GM11168 (cell line): ENCODE results near the gene E2F4.

Source experiments
- in situ Hi-C: fragments of 300-500 bp; cut with MboI; formaldehyde crosslinking; loops from one replicate; pipeline ENCODE4 v1.12.0; 2022; ENCODE audit warnings: low sequenced_read_pairs; ENCODE audit not compliant: unreplicated experiment

Gene E2F4

DNA sequence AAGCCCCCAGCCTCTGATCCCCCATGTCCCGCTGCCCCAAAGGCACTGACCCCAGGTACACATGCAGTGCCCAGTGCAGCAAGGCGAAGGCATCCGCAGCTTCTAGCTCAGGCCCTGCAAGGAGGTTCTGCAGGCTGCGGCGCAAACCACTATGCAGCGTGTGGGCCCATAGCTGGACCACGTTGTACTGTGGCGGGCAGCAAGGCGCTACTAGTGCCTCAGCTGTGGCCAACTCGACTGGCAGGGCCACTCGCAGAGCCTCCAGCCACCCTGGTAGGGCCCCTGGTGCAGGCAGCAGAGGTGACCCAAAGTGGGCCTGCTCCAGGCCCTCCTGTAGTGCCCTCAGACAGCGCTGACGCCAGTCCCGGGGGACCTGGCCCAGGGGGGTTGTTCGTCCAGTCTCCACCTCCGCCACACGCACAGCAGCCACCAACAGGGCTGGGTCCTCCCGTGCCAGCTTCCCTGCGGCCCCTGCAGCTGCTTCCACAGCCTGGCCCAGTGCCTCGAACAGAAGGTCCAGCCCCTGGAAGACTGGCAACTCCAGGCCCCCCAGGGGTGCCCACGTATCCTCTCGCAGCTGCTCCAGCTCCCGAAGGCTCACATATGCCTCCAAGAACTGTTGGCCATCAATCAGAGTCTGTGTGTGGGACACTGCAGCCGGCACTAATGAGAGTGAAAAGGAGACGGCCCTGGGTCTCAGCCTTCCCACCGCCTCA lies 4.6 kb upstream of the E2F4 start:
- in situ Hi-C loops = no loop called here

DNA sequence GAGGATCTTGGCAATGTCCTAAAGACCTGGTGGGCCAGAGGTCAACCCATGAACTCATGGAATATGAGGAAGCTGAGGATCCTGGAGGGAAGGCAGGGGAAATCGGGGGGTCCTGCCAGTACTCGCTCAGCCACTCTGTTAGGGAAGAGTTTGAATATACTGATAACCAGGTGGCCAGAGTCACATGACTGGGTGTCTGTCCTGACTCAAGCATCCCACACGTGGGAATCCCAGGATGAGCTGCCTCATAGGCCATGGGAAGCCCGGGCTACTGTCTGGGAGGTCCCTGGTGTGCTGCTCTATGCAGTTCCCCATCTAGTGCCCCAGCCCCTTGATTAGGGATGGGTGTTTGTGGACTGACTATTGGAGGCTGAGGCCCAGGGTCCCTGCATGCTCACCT lies 3.6 kb upstream of the E2F4 start:
- in situ Hi-C loops = no loop called here

DNA sequence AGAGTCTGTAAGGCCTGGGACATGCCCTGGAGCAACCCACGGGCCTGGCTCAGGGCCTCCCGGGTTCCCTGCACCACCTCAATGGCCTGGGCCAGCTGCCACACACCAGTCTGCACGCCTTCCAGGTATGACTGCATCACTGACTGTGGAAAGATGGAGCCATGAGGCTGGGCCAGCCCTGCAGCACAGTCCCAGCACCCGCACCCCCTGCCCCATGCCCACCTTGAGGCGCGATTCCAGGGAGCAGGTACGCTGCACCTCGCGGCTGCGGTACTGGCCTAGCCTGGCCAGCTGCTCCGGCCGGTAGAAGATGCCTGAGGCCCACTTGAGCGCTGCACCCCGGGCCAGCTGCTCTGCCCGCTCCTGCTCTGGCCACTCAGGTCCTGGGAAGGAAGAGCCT lies 3.2 kb upstream of the E2F4 start:
- in situ Hi-C loops = no loop called here

DNA sequence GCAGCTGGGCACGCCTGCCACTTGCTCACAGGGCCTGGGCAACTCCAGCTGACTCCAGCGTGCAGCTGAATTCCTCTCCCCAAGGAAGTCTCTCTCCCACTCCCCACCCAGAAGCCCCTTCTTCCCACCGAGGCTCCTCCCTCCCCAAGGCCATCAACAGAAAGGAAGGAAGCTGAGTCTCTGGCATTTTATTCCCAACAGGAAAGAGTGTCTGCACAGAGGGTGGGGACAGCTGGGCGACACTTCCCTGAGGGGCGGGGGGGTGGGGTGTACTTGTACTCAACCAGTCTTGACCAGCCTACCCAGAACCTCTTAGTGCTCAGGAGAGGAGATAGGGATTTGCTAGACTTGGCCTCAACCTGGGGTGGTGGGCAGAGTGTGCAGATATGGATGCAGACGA lies 1.9 kb upstream of the E2F4 start, which contains the start of gene EXOC3L1:
Gene EXOC3L1, minus strand, starts transcription at position 96 of the 400 bp plus-strand sequence. CDS start 460 bp downstream, outside the sequence.
- in situ Hi-C loops = no loop called here

DNA sequence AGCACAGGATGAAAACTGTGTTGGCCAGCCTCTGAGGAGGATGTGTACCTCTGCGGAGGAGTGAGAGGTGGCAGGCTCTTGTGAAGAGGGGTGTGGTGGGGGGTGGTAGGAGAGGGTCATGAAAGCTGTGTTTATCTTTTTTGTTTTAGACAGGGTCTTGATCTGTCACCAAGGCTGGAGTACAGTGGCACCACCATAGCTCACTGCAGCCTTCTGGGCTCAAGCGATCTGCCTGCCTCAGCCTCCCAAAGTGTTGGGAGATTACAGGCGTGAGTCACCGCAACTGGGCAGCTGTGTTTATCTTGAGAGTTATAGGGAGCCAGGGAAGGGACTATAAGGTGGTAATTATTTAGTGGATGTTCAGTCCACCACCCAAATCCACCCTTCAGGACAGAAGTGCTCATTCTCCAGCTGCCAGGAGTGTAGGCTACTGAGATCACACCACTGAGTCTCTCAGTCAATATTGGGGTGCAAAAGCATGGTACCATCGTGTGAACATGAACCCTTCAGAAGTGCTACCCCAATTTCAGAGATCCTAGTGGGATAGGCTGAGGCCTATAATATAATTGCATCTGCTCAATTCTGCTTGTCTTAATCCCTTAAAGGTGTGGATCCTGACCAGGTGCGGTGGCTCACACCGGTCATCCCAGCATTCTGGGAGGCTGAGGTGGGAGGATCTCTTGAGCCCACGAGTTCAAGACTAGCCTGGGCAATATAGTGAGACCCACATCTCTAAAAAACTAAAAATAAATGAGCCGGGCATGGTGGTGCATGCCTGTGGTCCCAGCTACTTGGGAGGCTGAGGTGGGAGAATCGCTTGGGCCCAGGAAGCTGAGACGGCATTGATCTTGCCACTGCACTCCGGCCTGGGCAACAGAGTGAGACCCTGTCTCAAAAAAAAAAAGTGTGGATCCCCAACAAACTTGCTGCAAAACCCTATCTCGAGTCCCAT lies 1.2 kb upstream of the E2F4 start:
- in situ Hi-C loops = no loop called here

DNA sequence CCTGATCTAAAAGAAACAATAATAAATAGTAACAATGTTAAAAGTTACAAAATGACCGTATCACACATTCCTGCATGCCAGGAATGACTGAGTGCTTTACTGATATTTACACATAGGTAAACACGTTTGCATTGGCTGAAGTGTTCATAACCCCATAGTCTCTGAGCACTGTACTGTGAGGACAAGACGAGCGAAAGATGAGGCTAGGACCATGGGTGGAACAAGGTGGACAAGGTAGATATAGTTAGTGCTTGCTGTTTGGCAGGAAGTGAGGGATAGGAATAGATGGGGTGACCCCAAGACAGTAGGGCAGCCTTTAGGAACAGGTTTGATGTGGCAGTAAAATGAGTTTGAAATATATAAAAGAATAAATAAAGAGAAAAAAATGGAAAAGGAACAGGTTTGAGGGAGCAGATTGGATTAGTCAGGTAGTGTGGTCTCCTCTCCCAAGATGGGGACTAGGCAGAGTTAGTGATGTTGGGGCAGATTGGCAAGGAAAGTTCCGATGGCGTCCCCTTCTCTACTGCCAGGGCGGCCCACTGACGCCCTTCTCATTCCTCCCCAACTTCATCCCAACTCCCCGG lies 452 bp upstream of the E2F4 start:
- in situ Hi-C loops = no loop called here

DNA sequence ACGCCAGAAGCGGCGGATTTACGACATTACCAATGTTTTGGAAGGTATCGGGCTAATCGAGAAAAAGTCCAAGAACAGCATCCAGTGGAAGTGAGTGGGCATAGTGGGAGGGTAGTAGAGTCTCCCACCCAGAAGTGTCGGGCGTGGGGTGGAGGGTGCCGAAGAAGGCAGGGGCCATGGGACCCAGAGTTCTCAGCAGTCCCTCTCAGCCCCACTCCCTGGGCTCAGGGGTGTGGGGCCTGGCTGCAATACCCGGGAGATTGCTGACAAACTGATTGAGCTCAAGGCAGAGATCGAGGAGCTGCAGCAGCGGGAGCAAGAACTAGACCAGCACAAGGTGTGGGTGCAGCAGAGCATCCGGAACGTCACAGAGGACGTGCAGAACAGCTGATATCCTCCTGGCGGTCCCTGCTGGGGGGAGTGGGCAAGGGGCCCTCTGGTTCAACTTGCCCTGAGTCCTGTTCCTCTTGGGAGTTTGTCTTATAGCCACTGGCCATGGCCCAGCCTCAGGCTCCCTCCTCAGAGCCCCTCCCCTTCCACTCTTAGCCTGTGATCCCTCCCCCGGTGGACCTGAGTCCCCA lies 916 bp downstream of the E2F4 start:
- in situ Hi-C loops = no loop called here

DNA sequence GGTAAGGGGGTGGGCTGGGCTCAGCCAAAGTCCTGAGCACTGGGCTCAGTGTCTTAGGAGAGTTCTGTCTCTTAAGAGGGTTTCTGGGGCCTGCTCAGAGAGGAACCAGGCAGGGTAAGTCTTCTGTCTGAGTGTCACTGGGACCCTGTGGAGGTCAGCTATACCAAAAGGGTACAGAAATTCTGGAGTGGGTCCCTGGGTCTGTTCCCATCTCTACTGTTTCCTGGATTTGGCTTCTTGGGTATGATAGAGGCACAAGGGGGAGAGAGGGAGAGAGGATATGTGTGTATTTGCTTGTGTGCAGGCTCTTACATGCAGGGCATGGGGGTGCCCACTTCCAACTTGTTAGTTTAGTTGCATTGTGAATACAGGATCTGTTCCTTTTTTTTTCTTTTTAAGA lies 1.6 kb downstream of the E2F4 start:
- in situ Hi-C loops = no loop called here

DNA sequence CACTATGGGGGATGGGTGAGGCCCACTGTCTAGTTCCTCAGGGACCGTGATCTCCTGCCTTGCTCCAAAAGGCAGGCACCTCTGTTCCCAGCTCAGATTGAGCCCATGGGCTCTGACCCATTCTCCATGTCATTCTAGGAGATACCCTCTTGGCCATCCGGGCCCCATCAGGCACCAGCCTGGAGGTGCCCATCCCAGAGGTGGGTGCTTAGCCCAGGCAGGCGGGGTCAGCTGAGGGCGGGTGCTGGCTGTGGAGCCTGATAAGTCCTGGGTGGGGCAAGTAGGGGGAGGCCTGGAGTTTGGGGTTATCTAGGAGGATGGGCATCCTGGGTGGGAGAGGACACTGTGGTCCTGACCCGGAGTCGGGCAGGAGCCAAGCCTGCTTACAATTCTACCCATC lies 2.3 kb downstream of the E2F4 start:
- in situ Hi-C loops = no loop called here

DNA sequence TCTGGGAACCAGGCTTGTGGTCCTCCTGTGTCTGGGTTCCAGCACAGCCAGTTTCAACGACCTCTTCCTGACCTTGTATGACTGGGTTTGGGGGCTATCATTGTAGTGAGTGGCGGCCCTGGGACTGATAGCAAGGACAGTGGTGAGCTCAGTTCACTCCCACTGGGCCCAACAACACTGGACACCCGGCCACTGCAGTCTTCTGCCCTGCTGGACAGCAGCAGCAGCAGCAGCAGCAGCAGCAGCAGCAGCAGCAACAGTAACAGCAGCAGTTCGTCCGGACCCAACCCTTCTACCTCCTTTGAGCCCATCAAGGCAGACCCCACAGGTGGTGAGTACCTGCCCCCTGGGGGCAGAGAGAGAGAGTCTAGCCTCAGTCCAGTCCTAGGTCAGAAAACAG lies 3.7 kb downstream of the E2F4 start:
- in situ Hi-C loops = no loop called here

DNA sequence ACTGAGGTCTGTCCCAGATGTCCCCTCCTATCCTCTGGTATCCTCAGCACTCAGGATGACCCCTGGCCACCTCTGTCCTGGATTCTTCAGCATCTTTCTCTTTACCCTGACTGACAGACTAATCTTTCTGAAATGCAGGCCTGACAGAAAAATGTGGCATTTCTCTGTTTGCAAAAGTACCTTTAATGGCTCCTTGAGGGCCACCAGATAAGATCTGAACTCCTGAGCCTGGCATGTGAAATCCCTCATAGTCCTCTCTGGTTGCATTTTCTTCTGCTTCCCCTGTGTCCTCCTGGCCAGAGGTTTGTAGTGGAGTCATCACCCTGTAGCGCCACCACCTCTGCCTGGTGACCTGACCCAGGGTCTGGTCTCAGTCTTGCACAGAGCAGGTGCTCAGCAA lies 4.9 kb downstream of the E2F4 start:
- in situ Hi-C loops = no loop called here

DNA sequence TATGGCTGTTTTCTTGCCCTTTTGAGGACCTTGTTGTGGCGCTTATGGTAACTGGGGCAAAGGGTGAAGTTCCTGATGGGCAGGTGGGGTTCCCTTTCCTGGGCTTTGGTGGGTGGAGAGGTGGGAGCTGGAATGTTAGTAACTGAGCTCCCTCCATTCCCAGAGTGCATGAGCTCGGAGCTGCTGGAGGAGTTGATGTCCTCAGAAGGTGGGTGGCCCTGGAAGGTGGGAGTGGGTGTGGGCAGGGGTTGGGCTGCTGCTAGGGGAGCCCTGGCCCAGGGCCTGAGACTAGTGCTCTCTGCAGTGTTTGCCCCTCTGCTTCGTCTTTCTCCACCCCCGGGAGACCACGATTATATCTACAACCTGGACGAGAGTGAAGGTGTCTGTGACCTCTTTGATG lies 5.7 kb downstream of the E2F4 start:
- in situ Hi-C loops = no loop called here

DNA sequence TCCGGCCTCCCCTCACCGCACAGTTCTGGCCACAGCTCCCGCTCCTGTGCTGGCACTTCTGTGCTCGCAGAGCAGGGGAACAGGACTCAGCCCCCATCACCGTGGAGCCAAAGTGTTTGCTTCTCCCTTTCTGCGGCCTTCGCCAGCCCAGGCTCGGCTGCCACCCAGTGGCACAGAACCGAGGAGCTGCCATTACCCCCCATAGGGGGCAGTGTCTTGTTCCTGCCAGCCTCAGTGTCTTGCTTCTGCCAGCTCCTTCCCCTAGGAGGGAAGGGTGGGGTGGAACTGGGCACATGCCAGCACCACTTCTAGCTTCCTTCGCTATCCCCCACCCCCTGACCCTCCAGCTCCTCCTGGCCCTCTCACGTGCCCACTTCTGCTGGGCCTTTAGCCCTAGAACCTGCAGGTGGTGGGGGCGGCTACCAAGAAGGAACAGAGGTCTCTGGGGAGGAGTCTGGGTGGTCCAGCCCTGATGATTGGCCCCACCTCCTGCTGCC lies 6.3 kb downstream of the E2F4 start:
- in situ Hi-C loops = no loop called here

DNA sequence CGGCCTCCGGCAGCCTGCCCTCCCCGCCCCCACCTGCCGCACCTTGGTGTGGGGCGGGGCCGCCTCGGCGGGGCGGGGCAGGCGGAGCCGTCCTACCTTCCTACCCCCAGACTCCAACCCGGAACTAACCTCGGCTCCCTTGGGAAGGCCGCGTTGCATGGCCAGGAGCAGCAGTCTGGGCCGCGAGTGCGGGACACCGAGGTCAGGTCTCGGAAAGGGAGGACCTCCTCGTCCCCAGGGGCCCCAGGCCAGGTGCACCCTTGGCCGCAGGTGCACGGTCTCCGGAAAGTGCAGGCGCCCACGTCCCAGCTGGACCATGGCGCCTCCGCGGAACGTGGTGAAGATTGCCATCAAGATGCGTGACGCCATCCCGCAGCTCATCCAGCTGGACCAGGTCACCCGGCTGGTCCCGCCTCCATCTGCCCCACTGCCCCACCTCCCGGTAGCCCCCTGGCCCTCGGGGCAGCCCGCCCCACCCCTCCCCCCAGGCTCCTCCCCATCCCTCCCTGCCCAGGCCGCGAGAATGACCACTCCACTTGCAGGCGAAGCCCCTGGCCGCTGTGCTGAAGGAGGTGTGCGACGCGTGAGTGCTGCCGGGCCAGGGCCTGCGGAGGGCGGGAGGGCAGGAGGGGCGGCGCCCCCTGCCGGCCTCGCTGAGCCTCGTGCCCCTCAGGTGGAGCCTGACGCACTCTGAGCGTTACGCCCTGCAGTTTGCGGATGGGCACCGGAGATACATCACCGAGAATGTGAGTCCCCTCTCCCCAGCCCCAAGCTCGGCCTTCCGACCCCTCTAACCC lies 7.3 kb downstream of the E2F4 start, which contains the start of gene ELMO3:
Gene ELMO3, plus strand, starts transcription at position 121 of the 797 bp plus-strand sequence. Its CDS starts 196 bp downstream, at position 317.
- in situ Hi-C loops = no loop called here

DNA sequence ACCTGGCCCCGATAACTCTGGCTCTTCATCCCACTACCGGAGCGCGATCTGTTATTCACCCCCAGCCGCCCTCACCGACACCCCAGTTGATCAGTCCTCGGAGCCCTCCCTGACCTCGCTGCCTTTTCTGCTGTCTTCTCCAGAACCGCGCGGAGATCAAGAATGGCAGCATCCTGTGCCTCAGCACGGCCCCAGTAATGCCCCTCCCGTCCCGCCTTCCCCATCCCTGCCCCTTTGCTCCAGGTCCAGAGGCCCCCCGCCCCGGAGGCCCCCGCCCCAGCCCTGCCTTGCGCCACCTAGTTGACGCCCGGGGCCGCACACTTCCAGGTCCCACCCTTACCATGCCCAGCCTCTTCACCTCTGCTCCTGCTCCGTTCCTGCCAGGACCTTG lies 7.8 kb downstream of the E2F4 start:
- in situ Hi-C loops = no loop called here

DNA sequence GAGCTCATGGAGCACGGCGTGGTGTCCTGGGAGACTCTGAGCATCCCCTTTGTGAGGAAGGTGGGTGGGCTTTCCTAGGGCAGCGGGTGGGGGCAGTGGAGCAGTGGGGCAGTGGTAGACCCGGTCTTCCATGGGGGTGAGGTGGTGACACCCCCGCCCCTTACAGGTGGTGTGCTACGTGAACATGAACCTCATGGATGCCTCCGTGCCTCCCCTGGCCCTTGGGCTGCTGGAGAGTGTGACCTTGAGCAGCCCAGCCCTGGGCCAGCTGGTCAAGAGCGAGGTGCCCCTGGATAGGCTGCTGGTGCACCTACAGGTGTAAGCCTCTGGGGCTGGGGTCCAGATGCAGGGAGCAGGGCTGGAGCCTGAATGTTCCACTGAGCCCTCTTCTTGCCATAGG lies 8.5 kb downstream of the E2F4 start:
- in situ Hi-C loops = no loop called here

DNA sequence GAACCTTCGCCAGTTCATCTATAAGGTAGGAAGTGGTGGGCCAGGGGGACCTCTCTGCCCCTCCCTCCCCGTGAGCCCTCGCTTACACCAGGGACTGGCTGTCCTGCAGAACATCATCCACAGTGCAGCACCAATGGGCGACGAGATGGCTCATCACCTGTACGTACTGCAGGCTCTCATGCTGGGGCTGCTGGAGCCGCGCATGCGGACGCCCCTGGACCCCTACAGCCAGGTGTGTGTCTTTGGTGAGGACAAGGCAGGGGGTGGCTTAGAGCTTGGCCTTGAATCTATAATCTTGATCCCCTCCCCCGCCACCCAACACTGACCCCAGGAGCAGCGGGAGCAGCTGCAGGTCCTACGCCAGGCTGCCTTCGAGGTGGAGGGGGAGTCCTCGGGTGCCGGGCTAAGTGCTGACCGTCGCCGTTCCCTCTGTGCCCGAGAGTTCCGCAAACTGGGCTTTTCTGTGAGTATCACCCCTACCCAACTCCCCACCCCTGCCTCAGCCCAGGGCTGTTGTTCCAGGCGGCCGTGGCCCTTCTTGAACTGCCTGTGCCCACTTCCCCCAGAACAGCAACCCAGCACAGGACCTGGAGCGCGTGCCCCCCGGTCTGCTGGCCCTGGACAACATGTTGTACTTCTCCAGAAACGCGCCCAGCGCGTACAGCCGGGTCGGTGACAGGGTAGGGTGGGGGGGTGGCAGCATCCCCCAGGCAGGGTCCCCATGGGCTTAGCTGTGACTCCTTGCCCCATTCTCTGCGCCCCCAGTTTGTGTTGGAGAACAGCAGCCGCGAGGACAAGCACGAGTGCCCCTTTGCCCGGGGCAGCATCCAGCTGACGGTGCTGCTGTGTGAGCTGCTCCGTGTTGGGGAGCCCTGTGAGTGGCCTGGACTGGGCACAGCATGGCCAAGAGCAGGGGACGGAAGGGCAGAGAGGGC lies 9.7 kb downstream of the E2F4 start:
- in situ Hi-C loops = no loop called here

DNA sequence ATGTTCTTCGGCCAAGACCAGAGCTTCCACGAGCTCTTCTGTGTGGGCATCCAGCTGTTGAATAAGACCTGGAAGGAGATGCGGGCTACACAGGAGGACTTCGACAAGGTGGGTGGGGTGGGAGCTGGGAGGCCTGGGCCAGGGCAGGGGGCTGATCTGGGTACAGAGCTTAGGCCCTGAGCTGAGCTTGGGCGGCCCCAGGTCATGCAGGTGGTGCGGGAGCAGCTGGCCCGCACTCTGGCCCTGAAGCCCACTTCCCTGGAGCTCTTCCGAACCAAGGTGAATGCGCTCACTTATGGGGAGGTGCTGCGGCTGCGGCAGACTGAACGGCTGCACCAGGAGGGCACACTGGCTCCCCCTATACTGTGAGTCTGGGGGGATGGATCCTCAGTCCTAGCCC lies 10.5 kb downstream of the E2F4 start:
- in situ Hi-C loops = no loop called here
